K562 (cell line): Measurements from ENCODE around the gene CSF1. TPM values are rescaled to one million over a fixed set of nuclear protein-coding genes. Genes with fewer than 3 reads are reported as not detected.

Experiments
- CBFB ChIP-seq: sonication (generic); formaldehyde crosslinking; IDR thresholded peaks from 2 replicates; pipeline ENCODE4 v1.4.0; 2020; ENCODE audit warnings: mild to moderate bottlenecking, missing genetic modification reagents
- EGR1 ChIP-seq: fragments of 450-650 bp; conservative IDR thresholded peaks from 2 replicates; pipeline ENCODE4 v1.6.1; 2017; ENCODE audit warnings: mild to moderate bottlenecking
- ESRRA ChIP-seq: fragments of 450-650 bp; IDR thresholded peaks from 2 replicates; pipeline ENCODE4 v1.6.1; 2014; ENCODE audit warnings: low read depth, mild to moderate bottlenecking, moderate library complexity, borderline replicate concordance
- FOXA3 ChIP-seq, 2 experiments: fragments of 450-650 bp in 1 of 2; sonication (generic) in 1 of 2; formaldehyde crosslinking; IDR thresholded peaks in 1 of 2; conservative IDR thresholded peaks in 1 of 2; 2 replicates each; pipeline versions ENCODE4 v1.4.0 to v1.8.0; 2020 to 2022; ENCODE audit warnings: mild to moderate bottlenecking in 2 of 2, missing genetic modification reagents in 1 of 2
- FOXO4 ChIP-seq: fragments of 450-650 bp; formaldehyde crosslinking; IDR thresholded peaks from 2 replicates; pipeline ENCODE4 v1.4.0; 2020; ENCODE audit warnings: mild to moderate bottlenecking, moderate library complexity
- GATAD2B ChIP-seq: fragments of 450-650 bp; IDR thresholded peaks from 2 replicates; pipeline ENCODE4 v1.6.1; 2017; ENCODE audit warnings: mild to moderate bottlenecking, borderline replicate concordance
- JUNB ChIP-seq: fragments of 450-650 bp; formaldehyde crosslinking; conservative IDR thresholded peaks from 2 replicates; pipeline ENCODE4 v1.4.0; 2020; ENCODE audit warnings: mild to moderate bottlenecking
- MEIS2 ChIP-seq: fragments of 450-650 bp; IDR thresholded peaks from 2 replicates; pipeline ENCODE4 v1.6.1; 2014; ENCODE audit warnings: mild to moderate bottlenecking; ENCODE audit not compliant: partially characterized antibody
- SUPT5H ChIP-seq: fragments of 450-650 bp; IDR thresholded peaks from 2 replicates; pipeline ENCODE4 v1.6.1; 2016
- TAF1 ChIP-seq: IDR thresholded peaks from 2 replicates; pipeline ENCODE4 v1.6.1; 2011; ENCODE audit warnings: mild to moderate bottlenecking, low read length, moderate library complexity; ENCODE audit not compliant: insufficient read depth, control insufficient read depth, severe bottlenecking; ENCODE audit errors: extremely low read depth
- UBTF ChIP-seq, 2 experiments: IDR thresholded peaks; 2 replicates each; pipeline ENCODE4 v1.6.1; 2012; ENCODE audit warnings: improper control_type of control experiment in 2 of 2, low read depth in 2 of 2, low read length in 2 of 2, borderline replicate concordance in 1 of 2
- WHSC1 ChIP-seq: IDR thresholded peaks from one replicate; pipeline ENCODE4 v1.6.1; 2012; ENCODE audit warnings: low read length, control low read depth, inconsistent platforms
- polyA plus RNA-seq, 8 experiments: library from polyadenylated mRNA; depleted of rRNA in 4 of 8; stranded (reverse) in 5 of 8; unstranded in 3 of 8; fragments of >200 nt; fragmentation: Nextera tagmentation in 2 of 8; fragmentation: Illumina TruSeq in 1 of 8; extraction: Ambion mirVana in 2 of 8; extraction: Trizol in 1 of 8; gene quantifications; 2 replicates each; pipeline versions ENCODE4 v1.2.1 to v1.2.3, GENCODE V29; 2011 to 2014; ENCODE audit warnings: inconsistent platforms in 1 of 8, missing spikeins in 1 of 8
- total RNA-seq, 7 experiments: library from RNA; depleted of rRNA in 6 of 7; stranded (reverse); fragments of >200 nt in 6 of 7; fragmentation: Illumina TruSeq in 2 of 7; extraction: Trizol in 2 of 7; gene quantifications; 2 replicates each; pipeline versions ENCODE4 v1.2.1 to v1.2.3, GENCODE V29; 2011 to 2021; ENCODE audit warnings: low replicate concordance in 1 of 7
- TF ChIP-seq, protein P1 (sequence below), 2 experiments: fragments of 250-450 bp in 1 of 2; fragments of 450-650 bp in 1 of 2; sonication (Bioruptor Pico) in 1 of 2; IDR thresholded peaks; 2 replicates each; pipeline versions ENCODE4 v1.6.1 to v1.8.0; 2016 to 2021; ENCODE audit warnings: mild to moderate bottlenecking in 2 of 2, moderate library complexity in 2 of 2, missing compliant biosample characterization in 1 of 2, missing genetic modification characterization in 1 of 2
- TF ChIP-seq, protein P2 (sequence below), 2 experiments: IDR thresholded peaks in 1 of 2; conservative IDR thresholded peaks in 1 of 2; 2 replicates each; pipeline ENCODE4 v1.6.1; 2016; ENCODE audit warnings: low read depth in 2 of 2, mild to moderate bottlenecking in 1 of 2, missing compliant biosample characterization in 1 of 2, missing genetic modification characterization in 1 of 2, moderate library complexity in 1 of 2

The CSF1 gene
- total and polyA plus RNA-seq, 9 of the 15 experiments (the other 6 are each of a cell fraction or from before 2014, with no cell fraction given) = 0.18 to 11.8 (median 2.8) TPM

GRCh38 chr1:109895720-109896504, 14.7 kb upstream of the CSF1 start (continued):
- TF ChIP-seq, protein P1, sequence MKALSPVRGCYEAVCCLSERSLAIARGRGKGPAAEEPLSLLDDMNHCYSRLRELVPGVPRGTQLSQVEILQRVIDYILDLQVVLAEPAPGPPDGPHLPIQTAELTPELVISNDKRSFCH (CRISPR knock-in tag; IDR thresholded peaks at IDR 0.05) = no peak
- TF ChIP-seq, protein P1 (tag; IDR thresholded peaks at IDR 0.05) = peak; percentile 84; the same call in 1 of the 2 replicates
- TF ChIP-seq JUNB (peak; percentile 75; the same call in 1 of the 2 replicates), UBTF (IDR thresholded peaks at IDR 0.05; ENCODE audit: borderline replicate concordance in 1 of 2, low read depth in 2 of 2, low read length in 2 of 2) (0 out of 4 replicates have a peak, but pooled peaks of 1 of the 2 experiments have one; percentile 40), WHSC1 (no peak), TAF1 (peak; percentile 47), CBFB (CRISPR knock-in tag) (peak; percentile 43; the same call in 1 of the 2 replicates), MEIS2 (peak; percentile 79), EGR1 (0 out of 2 replicates have a peak, but pooled peaks have one; percentile 15), FOXA3 (CRISPR knock-in tag; conservative IDR thresholded peaks at IDR 0.05 in 1 of 2, IDR thresholded peaks at IDR 0.05 in 1 of 2) (peak; percentile 58 to 89), ESRRA (peak; percentile 93), FOXO4 (CRISPR knock-in tag) (no peak), GATAD2B (no peak), SUPT5H (0 out of 2 replicates have a peak, but pooled peaks have one; percentile 42)
- TF ChIP-seq, protein P2, sequence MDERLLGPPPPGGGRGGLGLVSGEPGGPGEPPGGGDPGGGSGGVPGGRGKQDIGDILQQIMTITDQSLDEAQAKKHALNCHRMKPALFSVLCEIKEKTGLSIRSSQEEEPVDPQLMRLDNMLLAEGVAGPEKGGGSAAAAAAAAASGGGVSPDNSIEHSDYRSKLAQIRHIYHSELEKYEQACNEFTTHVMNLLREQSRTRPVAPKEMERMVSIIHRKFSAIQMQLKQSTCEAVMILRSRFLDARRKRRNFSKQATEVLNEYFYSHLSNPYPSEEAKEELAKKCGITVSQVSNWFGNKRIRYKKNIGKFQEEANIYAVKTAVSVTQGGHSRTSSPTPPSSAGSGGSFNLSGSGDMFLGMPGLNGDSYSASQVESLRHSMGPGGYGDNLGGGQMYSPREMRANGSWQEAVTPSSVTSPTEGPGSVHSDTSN (CRISPR knock-in tag; IDR thresholded peaks at IDR 0.05; ENCODE audit: low read depth) = no peak
- TF ChIP-seq, protein P2 (tag; conservative IDR thresholded peaks at IDR 0.05; ENCODE audit: low read depth) = peak; percentile 60
